Testis (tissue), 3 donors: ENCODE measurements around the gene APOBEC3B. TPM values are rescaled to one million over a fixed set of nuclear protein-coding genes. Genes with fewer than 3 reads are reported as not detected.
"Not testable (repeated sequence)": the region's sequence is repeated elsewhere in the genome, so short reads cannot be mapped to it uniquely, and the experiment has no call there.

Experiments used
- DNase-seq: peaks from one replicate; pipeline ENCODE4 v3.0.0-alpha.2; 2019
- H3K27ac ChIP-seq, 2 donors: fragments of 200-600 bp; sonication (generic); one replicate each; pipeline ENCODE4 v1.5.1; 2019
- H3K27me3 ChIP-seq: fragments of 200-600 bp; sonication (generic); one replicate; pipeline ENCODE4 v1.5.1; 2019
- H3K36me3 ChIP-seq: fragments of 200-600 bp; sonication (generic); one replicate; pipeline ENCODE4 v1.5.1; 2017; ENCODE audit warnings: low read depth; ENCODE audit errors: missing control alignments
- H3K4me1 ChIP-seq: fragments of 200-600 bp; sonication (generic); one replicate; pipeline ENCODE4 v1.5.1; 2019
- H3K4me3 ChIP-seq, 2 donors: fragments of 200-600 bp; sonication (generic); one replicate each; pipeline ENCODE4 v1.5.1; 2017 to 2019
- H3K9me3 ChIP-seq: fragments of 200-600 bp; sonication (generic); one replicate; pipeline ENCODE4 v1.5.1; 2017
- POLR2A ChIP-seq: fragments of 450-650 bp; IDR thresholded peaks from one replicate; pipeline ENCODE4 v1.6.1; 2017; ENCODE audit warnings: antibody characterized with exemption, mild to moderate bottlenecking, moderate library complexity
- WGBS, 2 donors: methylation state at CpG; one replicate each; pipeline ENCODE4 v1.1.5; 2018; 5-methylcytosine and 5-hydroxymethylcytosine counted together
- intact Hi-C: fragments of 100-400 bp; cut with DNase I; formaldehyde crosslinking; loops from one replicate; pipeline ENCODE4 v1.15.1; 2023; ENCODE audit warnings: low total_unique reads
- polyA plus RNA-seq: library from polyadenylated mRNA; stranded (reverse); fragments of 350-450 nt; fragmentation: Illumina TruSeq; extraction: RNeasy Lipid Tissue Mini Kit (QIAGEN cat#74804); gene quantifications from one replicate; pipeline ENCODE4 v1.2.3, GENCODE V29; 2014; ENCODE audit warnings: low read depth, low replicate concordance; ENCODE audit not compliant: insufficient read depth
- total RNA-seq, 2 donors: library from RNA; depleted of rRNA; stranded (reverse); fragments of >200 nt; gene quantifications; one replicate each; pipeline ENCODE4 v1.2.3, GENCODE V29; 2016
- TF ChIP-seq, protein P1 (sequence below), 3 experiments: fragments of 450-650 bp in 2 of 3; fragments of 200-600 bp in 1 of 3; sonication (generic) in 1 of 3; IDR thresholded peaks; one replicate each; pipeline ENCODE4 v1.5.1; 2016 to 2019; ENCODE audit warnings: antibody characterized with exemption in 3 of 3, mild to moderate bottlenecking in 2 of 3, moderate library complexity in 1 of 3

Gene APOBEC3B
- total and polyA plus RNA-seq, 3 donors from 2014 or later, result 0.69 to 2.0 (median 1.4) TPM

DNA sequence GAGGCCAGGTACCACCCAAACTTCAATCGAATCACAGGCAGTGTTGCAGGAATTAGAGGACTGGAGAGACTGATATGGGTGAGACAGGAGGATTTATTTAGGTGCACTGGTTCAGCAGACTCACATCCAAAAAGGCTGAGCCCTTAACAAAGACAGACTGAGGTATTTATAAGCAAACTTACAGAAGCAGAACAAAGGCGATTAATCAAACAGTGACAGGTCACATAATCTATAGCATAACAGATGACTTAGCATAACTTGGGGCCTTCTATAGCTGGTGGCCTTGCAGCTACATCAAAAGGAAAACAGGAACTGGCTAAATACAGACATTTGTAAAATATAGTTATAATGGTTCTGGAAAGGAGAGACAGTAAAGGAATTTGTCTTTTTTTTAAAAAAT, 2.1 kb downstream of the APOBEC3B start:
- 88 to 96% methylated on average over 2 of the region's 2 CpGs for WGBS, 2 donors

DNA sequence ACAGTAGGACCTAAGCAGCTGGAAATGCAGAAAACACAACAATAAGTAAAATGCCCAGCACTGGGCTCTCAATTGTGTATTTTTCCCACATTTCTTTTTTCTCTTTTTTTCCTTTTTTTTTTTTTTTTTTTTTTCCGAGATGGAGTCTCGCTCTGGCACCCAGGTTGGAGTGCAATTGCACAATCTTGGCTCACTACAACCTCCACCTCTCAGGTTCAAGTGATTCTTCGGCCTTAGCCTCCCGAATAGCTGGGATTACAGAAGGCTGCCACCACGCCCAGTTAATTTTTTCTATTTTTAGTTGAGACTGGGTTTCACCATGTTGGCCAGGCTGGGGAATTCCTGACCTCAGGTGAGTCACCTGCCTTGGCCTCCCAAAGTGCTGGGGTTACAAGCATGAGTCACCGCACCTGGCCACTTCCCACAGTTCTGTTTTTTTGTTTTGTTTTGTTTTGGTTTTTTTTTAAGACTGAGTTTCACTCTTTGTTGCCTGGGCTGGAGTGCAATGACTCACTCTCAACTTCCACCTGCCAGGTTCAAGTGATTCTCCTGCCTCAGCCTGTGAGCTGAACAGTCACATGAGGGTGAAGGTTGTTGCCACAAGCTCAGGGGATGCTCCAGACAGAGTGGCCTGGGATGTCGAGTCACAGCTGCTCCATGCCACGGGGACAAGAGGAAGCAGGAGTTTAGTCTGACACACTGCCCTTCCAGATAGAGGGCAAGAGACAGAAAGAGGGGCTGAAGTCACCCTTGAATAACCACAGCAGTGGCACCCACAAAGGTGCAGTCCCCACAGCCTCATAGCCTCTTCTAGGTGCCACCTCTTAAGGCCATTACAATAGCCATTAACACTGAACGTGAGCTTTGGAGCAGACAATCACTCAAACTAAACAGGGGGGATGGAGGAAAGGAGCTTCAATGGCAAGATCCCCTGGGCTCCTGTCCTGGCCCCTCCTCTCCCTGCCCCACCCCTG, 2.9 kb downstream of the APOBEC3B start:
- H3K27me3 ChIP-seq, DNase-seq, intact Hi-C loops, H3K36me3 ChIP-seq, H3K4me3 ChIP-seq, H3K9me3 ChIP-seq, H3K27ac ChIP-seq: not testable (repeated sequence)
- WGBS, 2 donors, result 90 to 95% methylated on average over 9 of the region's 9 CpGs
- H3K4me1 ChIP-seq, result peaks cover 19% of the 10 kb centered on the region

More for the DNA sequence above, 2.1 kb downstream of the APOBEC3B start:
- intact Hi-C loops, result no loop called here
- H3K27me3 ChIP-seq, result no peaks in the 10 kb centered on the region
- TF ChIP-seq, protein P1, sequence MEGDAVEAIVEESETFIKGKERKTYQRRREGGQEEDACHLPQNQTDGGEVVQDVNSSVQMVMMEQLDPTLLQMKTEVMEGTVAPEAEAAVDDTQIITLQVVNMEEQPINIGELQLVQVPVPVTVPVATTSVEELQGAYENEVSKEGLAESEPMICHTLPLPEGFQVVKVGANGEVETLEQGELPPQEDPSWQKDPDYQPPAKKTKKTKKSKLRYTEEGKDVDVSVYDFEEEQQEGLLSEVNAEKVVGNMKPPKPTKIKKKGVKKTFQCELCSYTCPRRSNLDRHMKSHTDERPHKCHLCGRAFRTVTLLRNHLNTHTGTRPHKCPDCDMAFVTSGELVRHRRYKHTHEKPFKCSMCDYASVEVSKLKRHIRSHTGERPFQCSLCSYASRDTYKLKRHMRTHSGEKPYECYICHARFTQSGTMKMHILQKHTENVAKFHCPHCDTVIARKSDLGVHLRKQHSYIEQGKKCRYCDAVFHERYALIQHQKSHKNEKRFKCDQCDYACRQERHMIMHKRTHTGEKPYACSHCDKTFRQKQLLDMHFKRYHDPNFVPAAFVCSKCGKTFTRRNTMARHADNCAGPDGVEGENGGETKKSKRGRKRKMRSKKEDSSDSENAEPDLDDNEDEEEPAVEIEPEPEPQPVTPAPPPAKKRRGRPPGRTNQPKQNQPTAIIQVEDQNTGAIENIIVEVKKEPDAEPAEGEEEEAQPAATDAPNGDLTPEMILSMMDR (IDR thresholded peaks at IDR 0.05), result no peak
- TF ChIP-seq POLR2A, result no peak
- no peaks in the 10 kb centered on the region for H3K9me3 ChIP-seq
- DNase-seq, result no peak
- no peak overlapping the region for H3K4me3 ChIP-seq
- H3K36me3 ChIP-seq, result no peaks in the 10 kb centered on the region
- peaks cover 19% of the 10 kb centered on the region for H3K4me1 ChIP-seq
- no peak overlapping the region for H3K27ac ChIP-seq

DNA sequence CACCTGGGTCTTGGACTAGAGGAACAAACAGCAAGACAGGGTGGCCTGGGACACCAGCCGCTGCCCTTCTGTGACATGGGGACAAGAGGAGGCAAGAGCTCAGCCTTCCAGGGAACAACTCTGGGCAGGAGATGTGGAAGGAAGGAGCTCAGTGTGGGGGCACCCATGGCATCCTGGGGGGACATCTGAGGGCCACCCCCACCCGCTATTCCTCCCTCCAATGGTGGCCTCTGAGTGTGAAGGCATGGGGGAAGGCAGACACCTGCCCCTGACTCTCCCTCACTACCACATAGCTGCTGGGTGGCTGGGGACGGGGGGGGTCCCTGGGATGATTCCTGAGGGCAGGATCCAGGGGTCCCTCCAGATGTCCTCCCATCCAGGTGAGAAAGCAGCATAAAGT, 4.5 kb downstream of the APOBEC3B start:
- H3K36me3 ChIP-seq, result no peaks in the 10 kb centered on the region
- 86 to 94% methylated on average over 1 to 3 of the region's 3 CpGs for WGBS, 2 donors
- no peaks in the 10 kb centered on the region for H3K27me3 ChIP-seq
- H3K9me3 ChIP-seq, result no peaks in the 10 kb centered on the region
- no peak overlapping the region for H3K4me3 ChIP-seq
- intact Hi-C loops, result no loop called here
- TF ChIP-seq, protein P1 (IDR thresholded peaks at IDR 0.05), result no peak
- TF ChIP-seq POLR2A, result no peak
- no peak overlapping the region for H3K27ac ChIP-seq
- H3K4me1 ChIP-seq, result peaks cover 11% of the 10 kb centered on the region
- no peak for DNase-seq

DNA sequence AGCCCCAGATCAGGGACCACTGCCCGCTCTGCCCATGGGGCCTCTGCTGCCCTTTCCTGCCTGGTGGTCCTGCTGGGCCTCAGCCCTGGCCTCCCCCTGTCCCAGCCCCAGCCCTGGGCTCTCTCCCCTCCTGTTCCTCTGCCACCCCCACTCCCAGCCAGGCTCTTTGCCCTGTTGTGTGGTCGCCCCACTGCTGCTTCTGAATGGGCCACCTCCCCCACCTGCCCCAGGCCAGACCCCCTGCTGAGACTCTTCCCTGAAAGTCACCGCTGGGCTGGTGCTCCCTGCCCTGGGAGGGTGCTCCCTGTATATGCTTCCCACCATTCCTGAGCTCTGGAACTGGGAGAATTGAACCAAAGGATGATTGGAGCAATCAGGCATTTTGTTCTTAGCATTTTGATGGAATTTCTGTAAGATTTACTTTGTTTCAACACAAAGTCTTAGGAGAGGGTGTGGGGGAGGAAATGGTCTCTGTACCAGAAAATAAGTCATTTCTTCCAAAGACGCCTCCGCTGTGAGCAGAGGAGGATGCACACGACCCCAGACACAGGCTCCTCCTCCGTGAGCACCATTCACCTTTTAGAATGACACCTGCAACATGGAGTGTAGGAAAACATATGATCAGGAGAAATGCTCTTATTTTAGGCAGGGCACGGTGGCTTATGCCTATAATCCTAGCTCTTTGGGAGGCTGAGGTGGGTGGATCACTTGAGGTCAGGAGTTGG, 5.2 kb downstream of the APOBEC3B start:
- Histone ChIP-seq H3K36me3 (no peaks in the 10 kb centered on the region), H3K4me3 (no peak overlapping the region), H3K4me1 (peaks cover 8% of the 10 kb centered on the region), H3K27me3 (no peaks in the 10 kb centered on the region), H3K27ac (no peak overlapping the region), H3K9me3 (no peaks in the 10 kb centered on the region)
- intact Hi-C loops, result no loop called here
- TF ChIP-seq, protein P1 (IDR thresholded peaks at IDR 0.05), result no peak
- no peak for TF ChIP-seq POLR2A
- WGBS, 2 donors, result 61 to 78% methylated on average over 8 of the region's 8 CpGs
- no peak for DNase-seq

DNA sequence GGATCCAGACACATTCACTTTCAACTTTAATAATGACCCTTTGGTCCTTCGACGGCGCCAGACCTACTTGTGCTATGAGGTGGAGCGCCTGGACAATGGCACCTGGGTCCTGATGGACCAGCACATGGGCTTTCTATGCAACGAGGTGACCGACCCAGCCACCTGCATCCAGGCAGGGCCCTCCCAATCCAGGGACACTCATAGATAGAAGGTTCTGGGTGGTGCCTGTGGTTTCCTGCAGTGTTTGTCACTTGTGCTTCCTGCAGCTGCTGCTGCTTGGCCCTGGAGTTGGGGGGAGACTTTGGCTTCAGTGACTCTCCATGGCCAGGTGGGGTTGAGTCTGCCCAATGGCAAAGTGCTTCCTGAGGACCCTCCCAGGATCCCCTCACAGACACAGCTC, 7.3 kb downstream of the APOBEC3B start:
- Histone ChIP-seq H3K9me3 (no peaks in the 10 kb centered on the region), H3K4me1 (peaks cover 3% of the 10 kb centered on the region), H3K36me3 (no peaks in the 10 kb centered on the region), H3K4me3 (no peak overlapping the region), H3K27me3 (no peaks in the 10 kb centered on the region), H3K27ac (no peak overlapping the region)
- intact Hi-C loops, result no loop called here
- 94 to 95% methylated on average over 6 of the region's 6 CpGs for WGBS, 2 donors
- DNase-seq, result no peak
- TF ChIP-seq, protein P1 (IDR thresholded peaks at IDR 0.05), result no peak
- no peak for TF ChIP-seq POLR2A

DNA sequence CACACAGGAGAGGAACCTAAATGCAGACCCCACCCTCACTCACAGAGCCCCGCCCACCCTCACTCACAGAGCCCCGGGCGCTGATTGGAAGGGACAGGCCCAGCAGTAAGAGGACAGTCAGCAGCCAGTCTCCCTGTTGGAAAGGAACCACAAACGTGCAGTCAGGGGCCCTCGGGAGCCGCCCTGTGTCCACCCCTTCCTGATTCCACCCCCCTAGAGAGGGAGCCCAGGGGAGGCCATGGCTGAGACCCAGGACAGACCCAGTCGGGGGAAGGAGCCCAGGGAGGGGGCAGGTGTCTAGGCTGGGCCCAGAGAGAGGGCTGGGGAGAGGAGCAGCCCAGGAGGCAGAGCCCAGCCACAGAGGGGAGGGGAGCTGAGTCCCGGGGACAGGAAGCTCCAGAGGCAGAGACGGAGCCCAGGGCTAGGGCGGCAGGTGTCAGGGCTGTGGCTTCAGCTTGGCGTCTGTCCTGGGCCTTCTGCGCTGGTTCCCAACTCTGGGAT, 10.8 kb downstream of the APOBEC3B start:
- H3K27ac ChIP-seq, H3K27me3 ChIP-seq, H3K36me3 ChIP-seq, H3K4me3 ChIP-seq, intact Hi-C loops, DNase-seq, H3K4me1 ChIP-seq, H3K9me3 ChIP-seq: not testable (repeated sequence)
- WGBS, 2 donors, result 53 to 69% methylated on average over 3 to 11 of the region's 12 CpGs
